ENCODE measurements around the gene SIT1. TPM values are rescaled to one million over a fixed set of nuclear protein-coding genes. Genes with fewer than 3 reads are reported as not detected.

Gene SIT1
- total RNA-seq, 1 donor from 2014 or later = 0.33 TPM

- no peak for TF ChIP-seq CTCF (conservative IDR thresholded peaks at IDR 0.05)
- Mint-ChIP-seq H3K4me1 (peaks cover 24% of the 10 kb centered on the region), H3K27ac (ENCODE audit: unreplicated experiment) (no peak overlapping the region), H3K36me3 (ENCODE audit: low read depth) (no peaks in the 10 kb centered on the region), H3K27me3 (ENCODE audit: low read depth) (no peaks in the 10 kb centered on the region), H3K9me3 (no peaks in the 10 kb centered on the region), H3K4me3 (no peak overlapping the region)
- DNase-seq (ENCODE audit: low read depth, low spot score) = no peak
Observed at GRCh38 chr9:35667939-35668338, 17.2 kb upstream of the SIT1 start.

GRCh38 chr9:35666549-35666948 is 15.8 kb upstream of the SIT1 start:
- Mint-ChIP-seq H3K4me3 (no peak overlapping the region), H3K27me3 (ENCODE audit: low read depth) (no peaks in the 10 kb centered on the region), H3K9me3 (no peaks in the 10 kb centered on the region), H3K27ac (ENCODE audit: unreplicated experiment) (no peak overlapping the region), H3K36me3 (ENCODE audit: low read depth) (peaks cover 3% of the 10 kb centered on the region), H3K4me1 (peaks cover 35% of the 10 kb centered on the region)
- no peak for TF ChIP-seq CTCF (conservative IDR thresholded peaks at IDR 0.05)
- DNase-seq (ENCODE audit: low read depth, low spot score) = no peak

- H3K27ac Mint-ChIP-seq (ENCODE audit: unreplicated experiment) = no peak overlapping the region
- no peak for TF ChIP-seq CTCF (conservative IDR thresholded peaks at IDR 0.05)
- H3K27me3 Mint-ChIP-seq (ENCODE audit: low read depth) = no peaks in the 10 kb centered on the region
- peaks cover 3% of the 10 kb centered on the region for H3K36me3 Mint-ChIP-seq (ENCODE audit: low read depth)
- H3K4me3 Mint-ChIP-seq = peak overlapping the region; percentile 29
- no peaks in the 10 kb centered on the region for H3K9me3 Mint-ChIP-seq
- DNase-seq (ENCODE audit: low read depth, low spot score) = no peak
- H3K4me1 Mint-ChIP-seq = peaks cover 37% of the 10 kb centered on the region
Observed at GRCh38 chr9:35666045-35666444, 15.3 kb upstream of the SIT1 start.

- Mint-ChIP-seq H3K27me3 (ENCODE audit: low read depth) (no peaks in the 10 kb centered on the region), H3K36me3 (ENCODE audit: low read depth) (peaks cover 6% of the 10 kb centered on the region), H3K4me3 (peak overlapping the region; percentile 87), H3K9me3 (no peaks in the 10 kb centered on the region), H3K4me1 (peaks cover 41% of the 10 kb centered on the region), H3K27ac (ENCODE audit: unreplicated experiment) (no peak overlapping the region)
- no peak for DNase-seq (ENCODE audit: low read depth, low spot score)
- peak; percentile 2 for TF ChIP-seq CTCF (conservative IDR thresholded peaks at IDR 0.05)
Observed at GRCh38 chr9:35665471-35665818, 14.7 kb upstream of the SIT1 start.

- peak within 1 kb of the TSS; percentile 87 for H3K4me3 Mint-ChIP-seq
- H3K27me3 Mint-ChIP-seq (ENCODE audit: low read depth) = no peaks in the 10 kb centered on the region
- H3K9me3 Mint-ChIP-seq = no peaks in the 10 kb centered on the region
- peaks cover 46% of the 10 kb centered on the region for H3K4me1 Mint-ChIP-seq
- TF ChIP-seq CTCF (conservative IDR thresholded peaks at IDR 0.05) = peak; percentile 41
- peak; percentile 78 for DNase-seq (ENCODE audit: low read depth, low spot score)
- no peak within 1 kb of the TSS for H3K27ac Mint-ChIP-seq (ENCODE audit: unreplicated experiment)
- peaks cover 6% of the 10 kb centered on the region for H3K36me3 Mint-ChIP-seq (ENCODE audit: low read depth)
Observed at GRCh38 chr9:35664531-35665470, 14.1 kb upstream of the SIT1 start, which contains the start of gene ARHGEF39. Gene ARHGEF39 (minus strand): TSS chr9:35665195. CDS start chr9:35665169, 26 bp downstream.
